Measurements from ENCODE around the gene FAM168B. TPM values are rescaled to one million over a fixed set of nuclear protein-coding genes. Genes with fewer than 3 reads are reported as not detected.

FAM168B gene
- total RNA-seq, 4 donors from 2014 or later = 77.7 to 88.7 (median 79.8) TPM

DNA sequence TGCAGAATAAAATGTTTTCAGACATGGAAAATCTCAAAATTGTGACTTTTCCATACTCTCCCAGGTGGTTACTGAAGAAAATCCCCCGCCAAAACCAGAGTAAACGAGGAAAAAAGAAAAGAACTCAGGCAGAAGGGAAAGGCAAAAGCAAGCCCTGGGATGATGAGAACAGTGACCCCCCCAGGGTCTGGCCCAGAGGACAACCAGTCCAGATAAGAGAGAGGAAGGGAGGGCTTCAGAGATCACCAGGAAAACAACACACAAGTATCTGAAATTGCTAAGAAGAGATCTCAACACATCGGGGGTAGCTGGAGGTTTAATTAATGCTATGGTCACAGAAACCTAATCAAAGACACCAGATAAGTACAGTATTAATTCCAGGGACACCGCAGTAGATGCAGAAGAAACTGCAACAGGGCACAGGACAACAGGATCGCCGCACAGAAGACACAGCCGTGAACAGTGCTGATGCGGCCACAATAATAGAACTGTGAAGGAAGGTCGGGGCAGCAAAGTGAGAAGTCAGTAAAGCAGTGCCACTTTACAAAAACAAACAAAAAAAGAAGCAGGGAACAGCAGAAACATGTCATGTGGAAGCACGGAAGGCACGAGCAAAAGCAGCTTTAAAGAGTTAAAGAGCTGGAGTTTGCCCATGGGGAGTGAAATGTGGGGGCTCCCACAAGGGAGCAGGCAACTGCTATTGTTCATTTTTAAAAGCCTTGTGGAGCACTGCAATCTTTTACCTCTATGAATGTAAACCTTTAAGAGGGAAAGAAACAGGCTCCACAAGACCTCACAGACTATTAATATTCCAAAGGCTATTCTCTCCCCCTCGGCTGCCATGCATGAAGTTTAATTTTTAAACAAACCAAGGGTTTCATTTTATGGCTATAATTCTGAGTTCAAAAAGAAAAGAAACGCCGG is 28.4 kb downstream of the FAM168B start:
- H3K36me3 ChIP-seq = peaks cover 0 to 94% (median 8%) of the 10 kb centered on the region in 3 donors

DNA sequence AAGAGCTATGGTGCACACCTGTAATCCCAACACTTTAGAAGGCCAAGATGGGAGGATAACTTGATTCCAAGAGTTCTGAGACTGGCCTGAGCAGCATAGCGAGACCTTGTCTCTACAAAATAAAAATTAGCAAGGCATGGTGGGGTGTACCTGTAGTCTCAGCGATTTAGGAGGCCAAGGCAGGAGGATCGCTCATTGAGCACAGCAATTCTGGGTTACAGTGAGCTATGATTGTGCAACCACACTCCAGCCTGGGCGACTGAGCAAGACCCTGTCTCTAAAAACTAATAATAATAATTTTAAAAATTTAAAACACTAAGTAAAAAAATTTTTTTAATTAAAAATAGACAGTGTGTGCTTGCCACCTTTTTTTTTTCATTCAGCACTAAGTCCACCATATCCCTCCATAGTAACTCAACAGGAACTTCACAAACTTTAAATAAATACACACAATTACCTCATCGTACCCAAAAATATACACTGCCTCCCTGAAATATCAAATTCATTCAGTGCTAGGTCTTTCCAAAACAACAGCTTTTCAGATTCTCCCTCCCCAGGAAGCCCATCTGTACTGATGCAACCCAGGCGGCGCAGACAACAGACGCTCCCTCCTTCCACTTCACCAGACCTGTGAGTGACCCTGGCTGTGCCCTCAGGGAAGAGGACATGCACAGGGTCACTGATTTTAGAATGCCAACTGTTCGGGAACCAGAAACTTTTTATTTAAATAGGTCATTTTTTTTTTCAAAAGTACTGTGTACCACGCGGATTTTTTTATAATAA is 29.6 kb downstream of the FAM168B start:
- Histone ChIP-seq H3K27me3 (no peaks in the 10 kb centered on the region), H3K36me3 (peaks cover 3 to 92% (median 5%) of the 10 kb centered on the region in 3 donors), H3K4me3 (no peak overlapping the region), H3K9me3 (no peaks in the 10 kb centered on the region), H3K4me1 (peaks cover 4 to 48% (median 9%) of the 10 kb centered on the region in 3 donors), H3K27ac (no peak overlapping the region)
- TF ChIP-seq POLR2A (IDR thresholded peaks at IDR 0.05) = no peak
- TF ChIP-seq, protein P1, sequence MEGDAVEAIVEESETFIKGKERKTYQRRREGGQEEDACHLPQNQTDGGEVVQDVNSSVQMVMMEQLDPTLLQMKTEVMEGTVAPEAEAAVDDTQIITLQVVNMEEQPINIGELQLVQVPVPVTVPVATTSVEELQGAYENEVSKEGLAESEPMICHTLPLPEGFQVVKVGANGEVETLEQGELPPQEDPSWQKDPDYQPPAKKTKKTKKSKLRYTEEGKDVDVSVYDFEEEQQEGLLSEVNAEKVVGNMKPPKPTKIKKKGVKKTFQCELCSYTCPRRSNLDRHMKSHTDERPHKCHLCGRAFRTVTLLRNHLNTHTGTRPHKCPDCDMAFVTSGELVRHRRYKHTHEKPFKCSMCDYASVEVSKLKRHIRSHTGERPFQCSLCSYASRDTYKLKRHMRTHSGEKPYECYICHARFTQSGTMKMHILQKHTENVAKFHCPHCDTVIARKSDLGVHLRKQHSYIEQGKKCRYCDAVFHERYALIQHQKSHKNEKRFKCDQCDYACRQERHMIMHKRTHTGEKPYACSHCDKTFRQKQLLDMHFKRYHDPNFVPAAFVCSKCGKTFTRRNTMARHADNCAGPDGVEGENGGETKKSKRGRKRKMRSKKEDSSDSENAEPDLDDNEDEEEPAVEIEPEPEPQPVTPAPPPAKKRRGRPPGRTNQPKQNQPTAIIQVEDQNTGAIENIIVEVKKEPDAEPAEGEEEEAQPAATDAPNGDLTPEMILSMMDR (IDR thresholded peaks at IDR 0.05) = no peak
- intact Hi-C loops (cut with DNase I) = no loop called here
- WGBS, 2 donors = 87 to 89% methylated on average over 11 of the region's 11 CpGs
- no peak for DNase-seq

More for the DNA sequence above, 28.4 kb downstream of the FAM168B start:
- Histone ChIP-seq H3K27ac (no peak overlapping the region), H3K27me3 (no peaks in the 10 kb centered on the region), H3K9me3 (no peaks in the 10 kb centered on the region), H3K4me3 (no peak overlapping the region), H3K4me1 (peaks cover 4 to 43% (median 9%) of the 10 kb centered on the region in 3 donors)
- intact Hi-C loops (cut with DNase I) = no loop called here
- TF ChIP-seq POLR2A (IDR thresholded peaks at IDR 0.05) = no peak
- TF ChIP-seq, protein P1 (IDR thresholded peaks at IDR 0.05) = no peak
- 73 to 75% methylated on average over 14 of the region's 14 CpGs for WGBS, 2 donors
- no peak for DNase-seq

DNA sequence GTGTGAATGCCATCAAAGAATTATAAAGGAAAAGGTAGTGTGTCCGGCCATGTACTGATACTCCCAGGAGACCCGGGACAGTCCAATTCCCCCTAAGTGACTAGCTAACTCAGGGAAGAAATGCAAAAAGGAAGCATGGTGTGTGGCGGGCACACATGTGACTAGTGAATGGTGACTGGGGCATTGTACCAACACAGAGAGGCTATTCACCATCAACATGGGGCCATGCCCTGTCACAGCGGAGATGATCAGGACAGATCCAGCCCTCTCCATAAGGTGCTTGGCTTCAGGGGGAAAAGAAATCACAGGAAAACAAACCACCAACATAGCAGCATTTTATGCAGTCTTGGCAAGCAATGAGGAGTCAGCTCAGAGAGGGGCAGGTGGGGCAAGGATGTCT is 34.3 kb downstream of the FAM168B start:
- no peak for DNase-seq
- peaks cover 9 to 64% (median 17%) of the 10 kb centered on the region in 3 donors for H3K4me1 ChIP-seq
- no peaks in the 10 kb centered on the region for H3K9me3 ChIP-seq
- intact Hi-C loops (cut with DNase I) = no loop called here
- H3K27me3 ChIP-seq = no peaks in the 10 kb centered on the region
- H3K27ac ChIP-seq = no peak overlapping the region
- peaks cover 16 to 89% (median 18%) of the 10 kb centered on the region in 3 donors for H3K36me3 ChIP-seq
- 89 to 92% methylated on average over 4 of the region's 4 CpGs for WGBS, 2 donors
- H3K4me3 ChIP-seq = no peak overlapping the region
- TF ChIP-seq POLR2A (IDR thresholded peaks at IDR 0.05) = no peak
- TF ChIP-seq, protein P1 (IDR thresholded peaks at IDR 0.05) = no peak

DNA sequence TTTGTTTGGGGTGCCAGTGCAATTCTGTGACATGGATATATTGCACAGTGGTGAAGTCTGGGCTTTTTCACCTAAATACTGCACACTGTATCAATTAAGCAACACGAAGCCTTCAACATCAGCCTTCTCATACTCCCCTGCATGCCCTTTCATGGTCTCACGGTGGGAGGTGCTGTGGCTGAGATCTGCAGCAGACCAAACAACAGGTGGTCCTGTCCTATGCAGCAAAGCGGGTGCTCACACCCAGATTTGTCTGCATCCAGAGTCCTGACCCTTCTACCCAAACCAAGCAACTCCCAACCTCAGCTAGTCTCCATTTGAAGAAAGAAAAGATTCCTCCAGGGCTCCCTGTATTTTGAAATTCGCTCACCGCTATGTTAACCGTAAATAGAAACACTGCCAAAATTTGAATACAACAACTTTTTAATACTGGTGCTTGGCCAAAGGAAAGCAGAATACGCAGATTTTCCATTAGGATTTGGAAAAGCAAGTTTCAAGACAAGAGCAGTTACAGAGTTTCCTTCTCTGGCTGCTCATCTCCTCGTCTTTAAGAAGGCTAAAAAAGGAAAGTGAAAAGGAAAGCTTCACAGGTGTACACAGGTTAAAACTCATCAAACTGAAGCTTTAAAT is 34.9 kb downstream of the FAM168B start:
- WGBS, 2 donors = 78 to 87% methylated on average over 7 to 8 of the region's 8 CpGs
- no peak for DNase-seq
- Histone ChIP-seq H3K27me3 (no peaks in the 10 kb centered on the region), H3K4me3 (no peak overlapping the region), H3K36me3 (peaks cover 16 to 89% (median 22%) of the 10 kb centered on the region in 3 donors), H3K4me1 (peaks cover 9 to 64% (median 17%) of the 10 kb centered on the region in 3 donors), H3K9me3 (no peaks in the 10 kb centered on the region), H3K27ac (no peak overlapping the region)
- TF ChIP-seq, protein P1 (IDR thresholded peaks at IDR 0.05) = no peak
- TF ChIP-seq POLR2A (IDR thresholded peaks at IDR 0.05) = no peak
- intact Hi-C loops (cut with DNase I) = no loop called here
